GM23338 (cell line): ENCODE measurements around the gene CMIP. TPM values are rescaled to one million over a fixed set of nuclear protein-coding genes. Genes with fewer than 3 reads are reported as not detected.

Experiments
- ATAC-seq: fragments of 200-7000 bp; cut with Tn5 transposase; 3 replicates; pipeline ENCODE4 v1.9.1; 2020
- DNase-seq: peaks from one replicate; pipeline ENCODE4 v3.0.0-alpha.2; 2015; ENCODE audit warnings: low spot score
- H2AFZ ChIP-seq: fragments of 200-600 bp; sonication (generic); 2 replicates; pipeline ENCODE4 v1.8.0; 2016; ENCODE audit warnings: antibody characterized with exemption, mild to moderate bottlenecking, moderate library complexity
- H3F3A ChIP-seq: fragments of 200-600 bp; sonication (generic); replicated peaks from 2 replicates; pipeline ENCODE4 v1.8.0; 2017; ENCODE audit warnings: antibody characterized with exemption, mixed run types, low read depth
- H3K27ac ChIP-seq: fragments of 200-600 bp; sonication (generic); 2 replicates; pipeline ENCODE4 v1.6.1; 2016; ENCODE audit warnings: low read depth
- H3K27me3 ChIP-seq: fragments of 200-600 bp; sonication (generic); 2 replicates; pipeline ENCODE4 v1.8.0; 2016; ENCODE audit warnings: mild to moderate bottlenecking, mixed run types, moderate library complexity; ENCODE audit not compliant: insufficient read depth
- H3K36me3 ChIP-seq: fragments of 200-600 bp; sonication (generic); 2 replicates; pipeline ENCODE4 v1.8.0; 2016; ENCODE audit warnings: mild to moderate bottlenecking; ENCODE audit not compliant: insufficient read depth
- H3K4me1 ChIP-seq: fragments of 200-600 bp; sonication (generic); 2 replicates; pipeline ENCODE4 v1.8.0; 2016; ENCODE audit warnings: mild to moderate bottlenecking, moderate library complexity; ENCODE audit not compliant: insufficient read depth
- H3K4me2 ChIP-seq: fragments of 200-600 bp; sonication (generic); 2 replicates; pipeline ENCODE4 v1.7.1; 2017; ENCODE audit warnings: mixed run types
- H3K4me3 ChIP-seq: fragments of 200-600 bp; sonication (generic); 2 replicates; pipeline ENCODE4 v1.6.1; 2016; ENCODE audit warnings: mixed run types
- H3K79me2 ChIP-seq: fragments of 200-600 bp; sonication (generic); replicated peaks from 2 replicates; pipeline ENCODE4 v1.8.0; 2017; ENCODE audit warnings: mild to moderate bottlenecking; ENCODE audit not compliant: insufficient read depth
- H3K9me2 ChIP-seq: fragments of 200-600 bp; sonication (generic); 2 replicates; pipeline ENCODE4 v1.8.0; 2017; ENCODE audit not compliant: insufficient read depth
- H4K20me1 ChIP-seq: fragments of 200-600 bp; sonication (generic); replicated peaks from 2 replicates; pipeline ENCODE4 v1.8.0; 2017; ENCODE audit warnings: mild to moderate bottlenecking; ENCODE audit not compliant: insufficient read depth
- H3K27ac Mint-ChIP-seq: 2 replicates; pipeline ENCODE4 v1.8.0; 2020; ENCODE audit warnings: inconsistent platforms, mild to moderate bottlenecking, moderate library complexity, mixed read lengths
- H3K27me3 Mint-ChIP-seq: 3 replicates; pipeline ENCODE4 v1.8.0; 2022; ENCODE audit warnings: low read depth, mild to moderate bottlenecking, moderate library complexity, mixed read lengths, inconsistent platforms; ENCODE audit not compliant: insufficient read depth, poor library complexity
- H3K36me3 Mint-ChIP-seq: 3 replicates; pipeline ENCODE4 v1.8.0; 2021; ENCODE audit warnings: low read depth, mild to moderate bottlenecking, inconsistent platforms, moderate library complexity, mixed read lengths
- H3K4me1 Mint-ChIP-seq: 3 replicates; pipeline ENCODE4 v1.8.0; 2020; ENCODE audit warnings: mild to moderate bottlenecking, inconsistent platforms, mixed read lengths
- H3K4me3 Mint-ChIP-seq: 3 replicates; pipeline ENCODE4 v1.8.0; 2021; ENCODE audit warnings: moderate library complexity, mild to moderate bottlenecking, inconsistent platforms, mixed read lengths
- H3K9me3 Mint-ChIP-seq: 3 replicates; pipeline ENCODE4 v1.8.0; 2020; ENCODE audit warnings: moderate library complexity, mild to moderate bottlenecking, inconsistent platforms, mixed read lengths
- CREB1 ChIP-seq: fragments of 250-450 bp; sonication (Bioruptor Pico); IDR thresholded peaks from 2 replicates; pipeline ENCODE4 v1.5.0; 2020; ENCODE audit warnings: low read depth, mild to moderate bottlenecking, moderate library complexity
- ETS1 ChIP-seq: IDR thresholded peaks from 2 replicates; pipeline ENCODE4 v1.6.1; 2016; ENCODE audit warnings: antibody characterized with exemption
- EZH2 ChIP-seq: fragments of 200-600 bp; sonication (generic); IDR thresholded peaks from one replicate; pipeline ENCODE4 v1.8.0; 2017; ENCODE audit warnings: antibody characterized with exemption, mild to moderate bottlenecking, low read depth; ENCODE audit not compliant: unreplicated experiment
- EZH2phosphoT487 ChIP-seq: fragments of 200-600 bp; sonication (generic); IDR thresholded peaks from one replicate; pipeline ENCODE4 v1.8.1; 2018; ENCODE audit warnings: antibody characterized with exemption; ENCODE audit not compliant: unreplicated experiment
- JUNB ChIP-seq: IDR thresholded peaks from one replicate; pipeline ENCODE4 v1.6.1; 2016; ENCODE audit warnings: antibody characterized with exemption; ENCODE audit not compliant: unreplicated experiment
- POLR2AphosphoS5 ChIP-seq: IDR thresholded peaks from 2 replicates; pipeline ENCODE4 v1.6.1; 2016; ENCODE audit warnings: antibody characterized with exemption, low read depth
- REST ChIP-seq: IDR thresholded peaks from one replicate; pipeline ENCODE4 v1.6.1; 2018; ENCODE audit warnings: antibody characterized with exemption; ENCODE audit not compliant: unreplicated experiment
- ZNF331 ChIP-seq: fragments of 250-450 bp; sonication (Bioruptor Pico); IDR thresholded peaks from 2 replicates; pipeline ENCODE4 v1.5.0; 2020; ENCODE audit warnings: low read depth, mild to moderate bottlenecking, moderate library complexity
- ZNF462 ChIP-seq: fragments of 250-450 bp; sonication (Bioruptor Pico); IDR thresholded peaks from 2 replicates; pipeline ENCODE4 v1.5.0; 2020; ENCODE audit warnings: mild to moderate bottlenecking, moderate library complexity
- polyA plus RNA-seq: library from polyadenylated mRNA; unstranded; fragments of >200 nt; fragmentation: Nextera tagmentation; extraction: Ambion mirVana; gene quantifications from 2 replicates; pipeline ENCODE4 v1.2.1, GENCODE V29; 2016
- total RNA-seq: library from RNA; depleted of rRNA; stranded (reverse); fragments of >200 nt; shearing (Covaris generic); gene quantifications from 2 replicates; pipeline ENCODE4 v1.2.3, GENCODE V29; 2014

CMIP gene
- total and polyA plus RNA-seq, 2 experiments from 2014 or later: 9.5 to 62.3 TPM

GRCh38 chr16:81566086-81567007 is 121.7 kb downstream of the CMIP start:
- Mint-ChIP-seq H3K27ac (no peak overlapping the region), H3K27me3 (peaks cover 12% of the 10 kb centered on the region), H3K36me3 (no peaks in the 10 kb centered on the region; the same call in 2 of the 3 replicates), H3K4me3 (no peak overlapping the region), H3K4me1 (peaks cover 34% of the 10 kb centered on the region), H3K9me3 (no peaks in the 10 kb centered on the region)
- H3K4me2 ChIP-seq: no peak overlapping the region
- H2AFZ ChIP-seq: no peak overlapping the region
- DNase-seq: no peak
- H3K9me2 ChIP-seq: no peaks in the 10 kb centered on the region
- no peak for ATAC-seq
- no peak overlapping the region for H3K4me3 ChIP-seq
- no peaks in the 10 kb centered on the region for H3F3A ChIP-seq
- H3K36me3 ChIP-seq: no peaks in the 10 kb centered on the region
- no peak overlapping the region for H3K27ac ChIP-seq
- no peaks in the 10 kb centered on the region for H3K27me3 ChIP-seq
- no peak for TF ChIP-seq ETS1
- no peak for TF ChIP-seq EZH2
- TF ChIP-seq EZH2phosphoT487: no peak
- TF ChIP-seq CREB1 (CRISPR knock-in tag): no peak
- TF ChIP-seq POLR2AphosphoS5: no peak
- no peak for TF ChIP-seq JUNB
- no peak for TF ChIP-seq ZNF331 (CRISPR knock-in tag)
- TF ChIP-seq REST: no peak
- no peaks in the 10 kb centered on the region; the same call in 1 of the 2 replicates for H3K4me1 ChIP-seq
- peaks cover 47% of the 10 kb centered on the region for H4K20me1 ChIP-seq
- H3K79me2 ChIP-seq: peaks cover 87% of the 10 kb centered on the region

- no peaks in the 10 kb centered on the region; the same call in 1 of the 2 replicates for H3K4me1 ChIP-seq
- H3K36me3 ChIP-seq: no peaks in the 10 kb centered on the region
- no peak overlapping the region for H3K27ac ChIP-seq
- H3K79me2 ChIP-seq: peaks cover 89% of the 10 kb centered on the region
- Mint-ChIP-seq H3K4me3 (no peak overlapping the region), H3K27me3 (peaks cover 8% of the 10 kb centered on the region), H3K36me3 (no peaks in the 10 kb centered on the region; the same call in 2 of the 3 replicates), H3K4me1 (peaks cover 40% of the 10 kb centered on the region), H3K9me3 (no peaks in the 10 kb centered on the region), H3K27ac (no peak overlapping the region)
- ATAC-seq (no peak), DNase-seq (no peak)
- H3F3A ChIP-seq: no peaks in the 10 kb centered on the region
- peaks cover 42% of the 10 kb centered on the region for H4K20me1 ChIP-seq
- H3K4me3 ChIP-seq: no peak overlapping the region
- H3K4me2 ChIP-seq: no peak overlapping the region
- H3K9me2 ChIP-seq: no peaks in the 10 kb centered on the region
- no peak overlapping the region for H2AFZ ChIP-seq
- H3K27me3 ChIP-seq: no peaks in the 10 kb centered on the region
- no peak for TF ChIP-seq ZNF462 (CRISPR knock-in tag)
Measured at GRCh38 chr16:81567087-81567486, 122.5 kb downstream of the CMIP start.
